Islet precursor cell (in vitro differentiated cells): ENCODE data around the gene MAST4.
A peak's percentile ranks its signal among the peaks of the same experiment; 100 is the strongest.

ENCODE experiments used
- DNase-seq: peaks from one replicate; pipeline ENCODE4 v3.0.0-alpha.2; 2018

Gene MAST4

DNA sequence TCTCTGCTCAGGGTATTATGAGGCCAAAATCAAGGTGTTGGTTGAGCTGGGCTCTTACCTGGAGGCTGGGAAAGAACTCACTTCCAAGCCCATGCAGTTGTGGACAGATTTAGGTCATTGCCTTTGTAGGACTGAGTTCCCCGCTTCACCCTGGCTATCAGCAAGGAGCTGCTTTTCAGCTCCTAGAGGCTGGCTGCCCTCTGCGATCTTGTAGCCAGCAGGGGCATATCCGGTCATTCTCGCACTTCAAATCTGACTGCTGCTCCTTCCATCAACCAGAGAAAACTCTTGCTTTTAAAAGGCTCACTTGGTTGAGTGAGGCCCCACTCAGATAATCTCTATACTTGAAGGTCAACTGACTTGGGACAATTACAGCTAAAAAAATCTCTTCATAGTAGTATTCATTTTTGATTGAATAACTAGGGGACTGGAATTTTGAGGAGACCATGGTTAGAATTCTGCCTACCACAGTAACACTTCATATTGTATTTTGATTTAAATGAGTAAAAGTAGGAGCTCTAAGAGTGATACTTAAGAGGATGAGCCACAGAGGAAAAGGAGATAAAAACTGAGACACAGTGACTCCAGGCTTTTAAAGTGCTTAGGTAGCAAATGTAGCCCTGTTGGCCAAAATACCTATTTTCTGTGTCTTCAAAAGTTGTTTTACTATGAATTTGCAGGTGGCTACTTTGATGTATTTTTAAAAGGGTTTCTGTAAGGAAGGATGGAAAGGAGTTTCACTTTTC is 463.0 kb downstream of the MAST4 start:
- peak; percentile 69 for DNase-seq

DNA sequence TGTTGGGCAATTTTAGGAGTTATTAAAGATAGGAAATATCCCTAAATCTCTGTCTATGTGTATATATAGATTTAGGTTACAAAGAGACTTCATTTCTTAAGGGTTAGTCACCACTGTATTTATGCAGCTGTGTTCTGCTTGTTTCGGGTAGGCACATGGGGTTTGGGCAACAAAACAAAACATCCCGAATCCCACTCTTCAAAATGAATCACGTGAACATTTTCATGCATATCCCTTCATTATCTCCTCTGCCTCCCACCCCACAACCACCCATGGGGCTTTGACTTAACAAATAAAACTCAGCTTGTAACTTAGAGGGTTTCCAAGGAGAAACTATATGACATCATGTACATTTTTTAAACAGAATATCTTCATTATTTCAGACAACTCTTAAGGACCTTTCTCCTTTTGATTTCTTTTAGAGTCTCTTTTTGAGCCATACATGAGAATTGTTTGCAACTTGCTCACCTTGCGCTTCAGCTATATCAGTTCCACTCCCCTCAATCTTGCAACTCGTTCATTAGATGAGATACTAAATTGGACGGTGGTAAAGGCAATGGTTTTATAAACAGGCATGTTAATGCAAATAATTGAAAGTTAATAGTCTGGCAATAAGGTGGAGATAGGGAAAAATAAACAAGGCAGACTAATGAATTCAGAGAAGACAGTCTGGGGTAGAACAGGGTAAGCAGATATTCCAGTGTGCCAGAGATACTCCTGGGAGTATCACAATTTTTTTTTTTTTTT is 463.7 kb downstream of the MAST4 start:
- DNase-seq, result no peak

DNA sequence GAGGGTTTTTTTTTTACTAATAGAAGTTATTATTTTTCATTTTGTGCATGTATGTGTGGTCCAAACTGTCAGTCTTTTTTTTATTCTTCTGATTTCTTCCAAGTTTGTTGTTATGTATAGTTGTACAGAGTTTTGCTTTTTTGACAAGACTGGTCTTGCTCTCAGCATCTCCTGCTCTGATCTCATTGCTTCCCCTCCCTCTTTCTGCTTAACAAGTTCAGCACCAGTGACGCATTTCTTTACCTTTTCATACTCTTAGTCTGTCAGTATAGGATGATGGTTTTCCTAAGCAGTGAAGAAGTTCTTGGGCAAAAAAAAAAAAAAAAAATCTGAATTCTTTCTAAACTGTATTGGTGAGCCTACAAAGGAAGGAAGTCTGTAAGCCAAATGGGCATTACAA is 465.3 kb downstream of the MAST4 start:
- DNase-seq, result no peak

DNA sequence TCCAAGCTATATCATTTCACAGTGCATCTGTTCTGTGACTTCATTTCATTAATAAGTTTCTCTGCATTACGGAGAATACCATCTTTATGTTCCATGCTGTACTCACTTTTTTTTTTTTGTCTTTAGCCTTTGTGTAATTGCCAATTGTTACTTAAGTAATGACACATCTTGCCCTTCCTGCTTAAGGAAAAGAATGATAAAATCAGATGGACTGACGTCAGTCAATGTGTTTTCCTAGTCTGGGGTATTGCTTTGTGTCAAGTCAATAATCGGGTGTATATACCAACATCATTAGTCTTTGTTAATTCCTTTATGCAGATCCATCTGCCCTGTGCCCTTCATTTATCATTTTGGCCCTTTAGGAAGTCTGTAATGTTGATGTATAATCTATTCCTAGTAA is 466.9 kb downstream of the MAST4 start:
- no peak for DNase-seq

DNA sequence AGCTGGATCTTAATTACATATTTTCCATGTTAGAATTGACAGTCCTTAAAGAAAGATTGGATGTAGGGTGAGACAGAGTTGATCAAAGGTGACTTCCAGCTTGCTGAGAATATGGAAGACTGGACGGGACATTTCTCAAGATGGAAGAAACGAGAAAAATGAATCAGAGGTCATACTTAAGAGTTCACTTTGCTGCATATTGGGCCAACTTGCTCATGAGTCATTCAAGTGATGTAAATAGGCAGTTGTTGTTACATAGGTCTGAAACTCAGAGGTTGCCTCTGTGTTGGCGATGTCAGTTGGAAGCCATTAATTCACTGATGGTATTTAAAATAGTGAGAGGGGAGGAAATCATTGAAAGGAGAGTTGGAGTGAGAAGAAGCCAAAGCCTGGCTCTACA is 467.6 kb downstream of the MAST4 start:
- DNase-seq, result no peak

DNA sequence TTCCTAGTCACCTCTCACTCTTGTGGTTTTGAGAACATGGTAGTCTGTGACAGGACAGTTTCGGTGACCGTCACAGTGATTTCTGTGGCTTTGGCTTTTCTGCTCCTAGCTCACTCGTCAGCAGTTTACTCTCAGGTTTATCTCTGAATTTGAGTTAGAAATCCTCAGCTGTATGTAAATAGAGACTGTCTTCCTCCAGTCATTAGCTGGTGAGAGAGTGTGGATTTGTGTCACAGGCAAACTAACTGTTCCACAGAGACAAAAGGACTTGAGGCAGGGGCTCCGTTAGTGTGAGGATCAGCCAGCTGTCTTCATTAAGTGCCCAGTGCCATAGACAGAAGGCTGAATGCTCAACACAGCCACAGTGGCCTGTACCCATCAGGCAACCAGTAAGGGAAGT is 469.0 kb downstream of the MAST4 start:
- no peak for DNase-seq

DNA sequence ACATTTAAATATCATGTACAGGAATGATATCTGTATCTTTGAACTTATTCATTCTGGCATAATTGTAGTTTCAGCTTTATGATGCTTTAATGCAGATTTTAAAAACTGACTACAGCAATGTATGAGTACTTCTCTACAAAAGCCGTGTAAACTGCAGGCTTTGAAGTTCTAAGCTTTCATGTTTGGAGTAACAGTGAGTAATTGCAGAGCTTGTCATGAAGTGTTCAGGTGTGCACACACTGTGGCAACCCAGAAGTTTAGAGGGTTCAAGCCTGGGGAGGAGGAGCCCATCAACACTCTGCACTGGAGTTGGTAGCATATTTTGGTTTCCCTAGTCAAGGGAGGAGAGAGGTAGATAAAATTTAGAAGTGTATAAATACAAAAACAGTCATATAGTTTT is 469.5 kb downstream of the MAST4 start:
- no peak for DNase-seq

DNA sequence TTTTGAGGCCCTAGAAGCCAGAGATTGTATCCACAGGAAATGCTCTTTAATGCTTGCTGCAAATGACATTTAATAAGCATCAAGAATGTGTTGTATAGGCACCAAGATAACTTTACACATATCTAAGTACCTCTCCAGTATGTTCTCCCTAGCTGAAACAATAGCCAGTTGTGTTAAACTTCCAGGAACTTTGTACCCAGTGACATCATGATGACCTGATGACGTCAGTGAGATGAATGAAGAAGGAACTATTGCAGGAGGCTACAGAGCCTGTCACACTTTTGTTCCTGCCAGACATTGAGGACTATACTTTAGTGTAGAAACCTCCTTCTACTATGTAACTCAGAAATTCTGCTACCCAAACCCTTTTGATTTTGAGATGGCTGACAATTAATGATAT is 470.6 kb downstream of the MAST4 start:
- DNase-seq, result no peak

DNA sequence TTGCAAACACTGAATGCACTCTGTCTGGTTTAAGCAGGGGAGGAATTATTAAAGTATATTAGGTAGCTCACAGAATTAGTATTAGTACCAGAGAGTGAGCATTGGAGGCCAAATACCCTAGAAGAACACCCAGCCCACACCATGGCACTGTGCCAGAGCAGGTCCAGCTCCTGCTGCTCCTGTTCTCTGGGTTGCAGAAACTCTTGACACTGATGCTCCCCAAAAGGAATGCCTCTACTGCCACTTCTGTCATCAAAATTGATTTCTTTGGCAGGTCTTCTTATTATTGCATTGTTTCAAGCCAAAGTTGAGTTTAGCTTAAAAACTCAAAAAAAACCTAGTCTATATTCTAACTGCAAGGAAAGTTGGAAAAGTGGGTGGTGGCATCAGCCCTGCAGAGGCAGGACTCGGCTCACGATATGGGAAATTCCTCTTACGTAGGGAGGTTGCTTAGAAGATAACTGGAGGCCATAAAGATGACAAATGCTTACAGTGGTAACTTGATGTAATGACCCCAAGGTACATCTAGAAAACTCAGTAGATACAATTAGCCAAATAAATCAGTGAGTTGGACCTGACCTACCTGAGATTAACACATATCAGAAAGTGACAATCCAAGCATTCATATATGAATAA is 477.0 kb downstream of the MAST4 start:
- no peak for DNase-seq

DNA sequence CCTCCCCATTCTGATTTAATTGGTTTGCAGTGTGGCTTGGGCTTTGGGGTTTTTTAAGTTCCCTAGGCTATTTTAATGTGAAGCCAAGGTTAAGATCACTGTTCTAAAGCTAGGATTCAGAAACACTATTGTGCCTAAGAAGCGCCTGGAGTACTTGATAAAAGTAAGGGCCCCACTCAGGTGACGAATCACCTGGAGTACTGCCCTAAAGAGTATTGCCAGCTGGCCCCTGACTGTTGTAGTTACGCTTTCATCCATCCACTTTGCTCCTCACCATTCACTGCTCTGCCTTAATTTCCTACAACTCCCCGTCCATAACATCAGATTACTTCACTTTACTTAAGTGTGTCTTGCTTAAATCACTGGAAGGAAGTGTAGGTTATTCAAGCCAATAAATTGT is 481.1 kb downstream of the MAST4 start:
- DNase-seq, result no peak

DNA sequence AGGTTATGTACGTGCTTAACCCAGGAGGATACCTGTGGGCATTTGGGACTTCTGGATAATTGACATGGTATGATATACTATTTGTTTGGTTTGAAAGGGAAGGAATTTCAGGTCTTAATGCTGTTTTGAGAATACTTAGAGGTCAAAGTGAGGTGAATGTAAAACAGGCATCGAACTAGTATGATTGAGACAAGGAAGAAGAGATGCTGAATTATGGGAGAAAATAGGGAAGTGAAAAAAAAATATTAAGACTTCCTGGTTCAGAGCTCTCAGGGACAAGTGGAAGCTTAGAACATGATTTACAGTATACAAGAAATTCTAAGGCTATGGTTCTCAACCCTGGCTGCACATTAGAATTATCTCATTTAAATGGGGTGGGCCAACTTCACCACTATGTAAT is 485.1 kb downstream of the MAST4 start:
- DNase-seq, result no peak

DNA sequence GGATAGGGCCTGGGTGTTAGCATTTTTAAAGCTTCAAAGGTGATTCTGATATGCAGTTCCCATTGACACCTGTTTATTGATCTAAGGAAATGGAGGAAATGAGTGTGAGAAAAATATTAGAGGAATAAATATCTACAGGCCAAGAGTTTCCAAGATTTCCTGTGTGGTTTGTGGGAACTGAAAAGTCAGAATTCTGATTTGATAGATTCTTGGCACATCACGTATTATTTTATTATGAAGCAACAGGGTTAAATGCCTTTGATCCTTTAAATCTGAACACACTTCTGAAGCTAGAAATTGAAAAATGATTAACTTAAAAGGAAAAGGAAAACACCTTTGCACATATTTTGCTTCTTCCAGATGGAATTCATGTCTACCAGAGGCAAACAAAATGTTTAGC is 486.7 kb downstream of the MAST4 start:
- DNase-seq, result no peak

DNA sequence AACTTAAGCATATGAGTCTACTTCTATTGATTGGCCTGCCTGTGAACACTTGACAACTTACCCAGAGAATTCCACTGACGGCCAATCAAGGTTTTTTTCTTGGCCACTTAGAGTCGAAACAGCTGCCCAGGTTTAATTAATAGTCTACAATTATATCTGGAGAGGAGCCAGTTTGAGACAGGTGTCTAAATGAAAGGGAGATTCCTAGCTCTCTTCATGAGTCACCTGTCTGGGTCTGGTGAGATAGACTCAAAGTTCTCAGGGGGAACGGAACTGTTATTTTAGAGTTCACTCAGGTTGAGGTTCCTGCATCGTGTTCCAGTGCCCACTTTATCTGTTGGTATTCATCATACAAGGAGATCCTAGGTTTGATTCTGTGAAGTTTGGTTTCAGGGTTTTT is 489.4 kb downstream of the MAST4 start:
- no peak for DNase-seq

DNA sequence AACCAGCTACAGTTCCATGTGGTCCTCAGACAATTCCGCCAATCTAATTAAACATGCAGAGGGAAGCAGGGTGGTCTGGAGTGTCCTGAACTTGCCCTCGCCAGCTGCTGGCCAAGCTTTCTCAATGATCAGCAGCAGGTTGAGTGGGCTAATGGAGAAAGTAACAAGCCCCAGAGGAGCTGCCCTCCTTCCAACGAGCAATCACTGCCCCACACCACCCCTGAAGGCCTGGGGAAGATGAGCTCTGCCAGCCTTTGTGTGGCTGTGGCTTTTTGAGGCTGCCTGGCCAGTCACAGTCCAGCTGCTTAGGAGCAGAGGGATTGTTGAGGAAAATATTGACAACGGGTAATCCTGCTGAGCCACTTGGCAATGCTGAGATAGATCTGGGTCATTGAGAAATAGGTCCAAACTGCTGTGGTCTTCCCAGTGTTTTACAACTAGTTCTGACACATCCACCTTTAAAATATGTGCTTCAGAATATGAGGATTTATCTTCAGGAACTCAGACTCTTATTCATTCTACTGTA is 493.1 kb downstream of the MAST4 start:
- DNase-seq, result no peak

DNA sequence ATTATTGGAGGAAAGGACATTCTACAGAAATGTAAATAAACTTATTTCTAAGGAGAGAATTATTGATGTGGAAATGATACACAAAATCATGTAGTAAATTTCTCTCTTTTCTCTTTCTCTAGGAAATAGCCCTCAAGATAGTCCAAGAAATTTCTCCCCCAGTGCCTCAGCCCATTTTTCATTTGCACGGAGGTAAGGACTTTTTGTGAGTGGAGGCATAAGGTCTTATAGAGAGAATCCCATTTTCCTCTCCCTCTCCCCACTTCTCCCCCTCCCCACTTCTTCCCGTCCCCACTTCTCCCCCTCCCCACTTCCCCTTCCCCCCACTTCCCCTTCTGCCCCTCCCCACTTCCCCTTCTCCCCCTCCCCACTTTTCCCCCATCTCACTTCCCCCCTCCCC is 493.8 kb downstream of the MAST4 start:
- no peak for DNase-seq

DNA sequence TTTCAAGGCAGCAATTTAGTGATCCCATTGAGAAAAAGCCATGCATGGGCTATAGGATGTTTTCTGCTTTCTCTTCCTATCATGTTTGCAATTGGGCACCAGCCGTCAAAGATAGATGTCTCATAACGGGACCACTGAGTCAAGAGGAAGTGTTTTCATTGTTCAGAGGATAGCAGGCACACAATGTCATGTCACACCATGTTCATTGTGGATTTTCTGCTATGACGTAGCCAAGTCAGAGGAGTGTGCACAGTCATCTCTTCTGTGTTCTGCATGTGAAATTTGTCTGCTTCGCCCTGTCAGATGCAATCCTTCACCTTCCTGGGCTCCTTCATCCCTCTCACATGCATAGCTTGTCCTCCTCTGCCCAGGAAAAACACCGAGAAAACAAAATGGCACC is 494.4 kb downstream of the MAST4 start:
- no peak for DNase-seq

DNA sequence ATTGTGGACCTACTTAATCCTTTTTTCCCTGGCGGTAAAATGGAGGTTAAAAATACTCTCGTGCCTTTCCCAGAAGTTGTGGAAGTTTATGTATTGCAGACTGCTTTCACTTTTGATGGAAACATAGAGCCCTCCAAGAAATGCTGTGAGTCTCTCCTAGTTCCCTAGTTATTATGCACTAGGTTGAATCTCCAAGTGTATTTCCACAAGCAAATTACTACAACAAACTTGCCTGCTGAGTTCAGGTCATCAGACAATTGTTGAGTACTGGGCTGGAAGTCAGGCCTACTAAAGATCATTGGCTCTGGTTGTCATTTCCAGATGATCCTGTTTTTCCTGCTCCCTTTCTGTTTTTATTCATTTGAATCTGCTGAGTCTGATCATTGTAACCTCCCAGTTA is 496.3 kb downstream of the MAST4 start:
- no peak for DNase-seq

DNA sequence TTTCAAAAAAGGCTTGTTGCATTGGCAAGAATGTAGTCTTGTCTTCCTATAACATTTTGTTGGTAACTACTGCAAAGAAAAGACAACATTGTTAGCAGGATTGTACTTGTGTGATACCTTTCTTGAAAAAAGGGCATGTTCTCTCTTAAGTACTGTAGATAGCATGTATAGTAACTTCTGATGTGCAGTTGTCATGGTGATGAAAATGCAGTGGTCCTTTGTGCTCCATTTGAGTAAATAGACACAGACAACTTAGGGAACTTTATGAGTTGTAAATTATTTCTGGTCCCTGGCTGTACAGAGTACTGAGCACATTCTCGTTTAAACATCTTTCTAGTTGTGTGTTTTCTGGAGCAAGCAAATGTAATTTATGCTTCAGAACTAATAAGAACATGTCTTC is 497.1 kb downstream of the MAST4 start:
- no peak for DNase-seq

DNA sequence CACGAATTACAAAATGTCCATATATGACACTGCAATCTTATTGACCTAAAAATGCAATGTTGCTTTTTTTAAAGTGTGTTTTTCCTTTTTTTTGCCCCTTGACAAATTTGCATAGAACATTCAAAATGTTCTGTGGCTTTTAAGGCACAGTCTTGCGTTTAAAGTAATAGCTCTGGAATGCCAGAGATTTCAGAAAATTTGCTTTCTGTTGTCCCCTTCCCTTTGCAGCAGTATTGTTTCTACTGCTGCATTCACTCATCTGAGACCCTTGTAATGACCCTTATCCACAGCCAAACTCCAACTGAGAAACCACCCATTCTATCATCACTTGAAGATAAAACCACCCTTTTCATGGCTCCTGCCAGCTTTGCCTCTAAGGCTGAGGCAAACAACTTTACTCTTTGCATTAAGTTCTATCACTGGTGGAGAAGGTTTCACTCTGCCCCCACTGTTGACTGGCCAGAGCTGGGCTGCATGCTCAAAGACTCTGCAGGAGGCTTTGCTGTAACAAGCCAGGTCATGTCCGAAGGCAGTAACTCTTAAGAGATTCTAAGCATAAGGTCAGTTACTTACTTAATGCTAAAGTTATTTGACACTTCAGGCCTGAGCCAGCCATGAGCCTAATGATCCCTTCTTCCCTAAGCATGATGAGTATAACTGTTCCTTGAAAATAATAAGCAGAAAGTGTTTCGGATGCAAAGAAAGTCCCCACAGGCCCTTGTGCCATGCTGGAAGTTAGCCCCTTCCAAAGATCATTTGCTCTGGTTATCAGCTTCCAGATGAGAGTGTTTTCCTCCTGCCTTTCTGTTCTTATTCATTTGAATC is 498.5 kb downstream of the MAST4 start:
- peak; percentile 66 for DNase-seq

DNA sequence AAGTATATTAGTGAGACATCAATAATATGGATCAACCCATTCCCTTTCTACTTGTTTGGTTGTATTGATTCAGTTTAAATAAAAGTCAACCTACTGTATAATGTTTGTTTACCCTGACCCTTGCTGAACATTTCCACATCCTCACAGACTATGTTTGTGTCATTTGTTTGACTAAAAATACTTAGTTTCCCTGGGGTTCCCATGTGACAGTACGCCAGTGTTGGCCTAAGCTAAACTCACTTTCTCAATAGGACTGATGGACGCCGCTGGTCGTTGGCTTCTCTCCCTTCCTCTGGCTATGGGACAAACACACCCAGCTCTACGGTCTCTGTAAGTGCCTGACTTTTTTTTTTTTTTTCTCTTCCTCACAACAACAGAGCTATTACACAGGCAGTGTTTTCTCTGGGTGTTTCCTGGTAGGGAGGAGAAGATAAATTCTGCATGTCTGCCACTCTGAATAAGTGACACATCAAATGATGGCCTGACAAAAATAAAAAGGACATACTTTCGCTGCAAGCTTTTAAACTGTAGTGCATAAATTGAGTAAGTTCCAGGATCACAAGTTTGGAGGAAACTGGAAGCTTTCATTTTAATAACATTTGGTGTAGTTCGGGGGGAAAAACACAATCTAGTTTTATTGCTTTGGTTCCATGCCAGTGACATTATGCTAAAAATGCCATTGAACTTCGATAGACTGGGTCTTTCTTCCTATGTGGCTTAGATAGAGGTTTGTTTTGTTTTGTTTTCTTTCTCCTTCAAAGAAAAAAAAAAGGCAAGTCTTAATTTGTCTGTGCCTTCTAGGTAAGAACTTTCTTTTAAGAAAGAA is 499.4 kb downstream of the MAST4 start:
- no peak for DNase-seq

DNA sequence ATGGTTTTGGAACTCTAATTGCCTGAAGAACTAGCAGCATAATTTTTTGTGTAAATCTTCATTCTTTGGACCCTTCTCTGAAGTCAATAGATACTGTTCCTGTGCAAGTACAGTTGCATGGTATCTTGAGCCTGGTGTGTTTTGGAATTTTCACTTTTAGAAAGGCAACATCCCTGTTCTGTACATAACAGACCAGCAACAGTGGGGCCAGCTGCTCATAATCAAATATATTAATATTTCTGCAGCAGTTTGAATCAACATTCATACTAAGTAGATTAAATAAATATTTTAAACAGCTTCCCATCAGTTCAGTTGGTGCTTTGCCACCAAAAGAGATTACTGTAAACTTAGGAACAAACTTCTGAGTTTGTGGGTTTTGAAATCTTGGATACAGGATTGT is 502.5 kb downstream of the MAST4 start:
- DNase-seq, result no peak

DNA sequence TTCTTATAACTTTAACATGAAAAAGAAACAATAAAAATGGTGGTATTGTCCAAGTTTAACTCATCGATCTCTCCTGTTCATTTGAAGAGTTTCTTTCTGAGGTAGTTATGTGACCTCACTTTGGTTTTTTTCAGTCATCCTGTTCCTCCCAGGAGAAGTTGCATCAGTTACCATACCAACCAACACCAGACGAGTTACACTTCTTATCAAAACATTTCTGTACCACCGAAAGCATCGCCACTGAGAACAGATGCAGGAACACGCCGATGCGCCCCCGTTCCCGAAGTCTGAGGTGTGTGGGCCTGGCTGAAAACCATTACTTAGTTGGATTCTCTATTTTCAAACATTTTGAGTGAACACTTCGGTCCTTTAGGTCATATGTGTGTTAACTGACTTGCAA is 504.1 kb downstream of the MAST4 start:
- no peak for DNase-seq
